Femur (tissue), 1 donor: ENCODE results near the gene SPTBN1.

Experiments used
- DNase-seq: peaks from one replicate; pipeline ENCODE4 v3.0.0-alpha.2; 2017

SPTBN1 gene

DNA sequence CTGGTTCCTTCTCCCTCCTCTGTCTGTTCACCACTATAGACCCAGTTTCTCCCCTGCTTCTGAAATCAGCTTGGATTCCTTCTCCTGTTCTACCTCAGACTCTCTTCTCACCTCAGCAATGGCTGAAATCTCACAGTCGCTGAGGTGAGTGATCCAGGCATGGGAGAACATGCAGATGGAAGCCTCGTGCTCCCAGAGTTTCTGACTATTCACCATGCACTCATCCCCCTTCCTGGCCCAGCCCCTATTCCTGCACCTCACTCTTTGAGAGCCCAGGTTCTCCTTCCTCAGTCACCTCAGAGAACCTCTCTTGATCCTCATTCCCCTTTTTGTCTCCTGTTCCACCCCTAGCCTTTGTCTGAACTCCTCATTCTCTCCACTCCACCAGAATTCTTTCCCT lies 78.5 kb downstream of the SPTBN1 start:
- DNase-seq, result no peak

DNA sequence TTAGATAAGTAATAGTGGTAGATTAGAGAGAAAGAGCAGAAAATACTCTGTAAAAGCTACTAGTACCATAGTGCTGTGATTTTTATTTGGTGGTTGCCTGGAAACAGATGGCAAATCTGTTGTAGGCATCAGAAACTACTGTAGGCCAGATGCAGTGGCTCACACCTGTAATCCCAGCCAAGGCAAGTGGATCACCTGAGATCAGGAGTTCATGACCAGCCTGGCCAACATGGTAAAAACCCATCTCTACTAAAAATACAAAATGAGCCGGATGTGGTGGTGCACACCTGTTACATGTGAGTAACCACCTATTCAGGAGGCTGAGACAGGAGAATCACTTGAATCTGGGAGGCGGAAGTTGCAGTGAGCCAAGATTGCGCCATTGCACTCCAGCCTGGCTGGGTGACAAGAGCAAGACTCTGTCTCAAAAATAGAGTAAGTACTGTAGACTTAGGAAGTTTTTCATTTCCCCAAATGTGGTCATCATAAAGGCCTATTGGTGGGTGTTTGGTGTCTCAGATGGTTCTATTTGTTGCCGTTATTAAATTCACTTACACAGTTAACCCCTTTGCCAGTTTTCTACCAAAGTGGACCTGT lies 79.6 kb downstream of the SPTBN1 start:
- DNase-seq, result no peak

DNA sequence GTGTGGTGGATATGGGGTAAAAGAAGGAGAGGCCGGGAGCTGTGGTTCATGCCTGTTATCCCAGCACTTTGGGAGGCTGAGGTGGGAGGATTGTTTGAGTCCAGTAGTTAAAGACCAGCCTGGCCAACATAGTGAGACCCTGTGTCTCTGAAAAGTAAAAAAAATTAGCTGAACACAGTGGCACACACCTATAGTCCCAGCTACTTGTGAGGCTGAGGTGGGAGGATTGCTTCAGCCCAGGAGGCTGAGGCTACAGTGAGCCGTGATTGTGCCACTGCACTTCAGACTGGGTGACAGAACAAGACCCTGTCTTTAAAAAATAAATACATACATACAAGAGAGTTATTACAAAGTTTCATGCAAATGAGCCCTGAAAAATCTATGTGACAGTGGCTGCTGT lies 80.6 kb downstream of the SPTBN1 start:
- no peak for DNase-seq

DNA sequence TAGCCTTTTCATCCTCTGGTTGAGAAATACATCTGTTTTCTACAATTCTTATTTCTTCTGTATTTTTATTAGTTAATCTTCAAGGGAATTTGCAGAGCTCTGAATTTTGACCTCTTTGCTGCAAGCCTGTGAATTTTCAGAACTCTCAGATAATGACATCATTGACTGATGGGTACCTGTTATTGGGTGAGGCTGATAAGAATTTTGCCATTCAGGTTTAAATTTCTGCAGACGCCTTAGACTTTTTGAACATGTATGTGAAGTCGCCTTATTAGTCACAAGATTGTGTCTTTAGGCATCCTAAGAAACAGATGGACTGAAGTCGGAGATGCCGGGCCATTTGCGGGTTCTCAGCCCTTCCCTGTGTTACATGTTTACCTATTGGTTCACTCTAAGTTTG lies 82.4 kb downstream of the SPTBN1 start:
- no peak for DNase-seq

DNA sequence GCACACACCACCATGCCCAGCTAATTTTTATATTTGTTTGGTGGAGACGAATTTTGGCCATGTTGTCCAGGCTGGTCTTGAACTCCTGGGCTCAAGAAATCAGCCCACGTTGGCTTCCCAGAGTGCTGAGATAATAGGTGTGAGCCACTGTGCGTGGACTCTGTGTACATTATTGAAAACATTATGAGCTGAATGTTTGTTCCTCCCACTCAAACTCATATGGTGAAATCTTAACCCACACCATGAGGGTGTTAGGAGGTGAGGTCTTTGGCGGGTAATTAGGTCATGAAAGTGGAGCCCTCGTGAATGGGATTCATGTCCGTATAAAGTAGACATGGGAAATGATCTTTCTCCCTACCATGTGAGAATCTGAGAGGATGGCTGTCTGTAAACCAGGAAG lies 83.6 kb downstream of the SPTBN1 start:
- DNase-seq, result no peak

DNA sequence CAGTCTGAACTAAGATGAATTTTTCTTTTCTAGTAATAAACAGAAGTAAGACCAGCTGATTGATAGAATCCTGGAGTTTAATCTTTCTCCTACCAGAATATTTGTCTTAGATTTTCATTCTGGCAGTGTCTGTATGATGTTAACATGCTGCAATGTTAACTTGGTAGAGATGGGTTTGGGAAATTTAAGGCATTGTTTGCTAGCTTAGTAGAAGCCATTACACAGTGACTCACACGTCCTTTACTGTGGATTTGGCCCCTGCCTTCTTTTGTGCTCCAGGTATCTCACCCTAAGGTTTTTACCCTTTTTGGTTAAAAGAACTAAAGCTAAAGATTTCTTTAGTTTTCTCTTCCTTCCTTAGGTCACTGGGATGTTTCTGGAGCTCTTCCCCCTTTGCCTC lies 84.1 kb downstream of the SPTBN1 start:
- no peak for DNase-seq

DNA sequence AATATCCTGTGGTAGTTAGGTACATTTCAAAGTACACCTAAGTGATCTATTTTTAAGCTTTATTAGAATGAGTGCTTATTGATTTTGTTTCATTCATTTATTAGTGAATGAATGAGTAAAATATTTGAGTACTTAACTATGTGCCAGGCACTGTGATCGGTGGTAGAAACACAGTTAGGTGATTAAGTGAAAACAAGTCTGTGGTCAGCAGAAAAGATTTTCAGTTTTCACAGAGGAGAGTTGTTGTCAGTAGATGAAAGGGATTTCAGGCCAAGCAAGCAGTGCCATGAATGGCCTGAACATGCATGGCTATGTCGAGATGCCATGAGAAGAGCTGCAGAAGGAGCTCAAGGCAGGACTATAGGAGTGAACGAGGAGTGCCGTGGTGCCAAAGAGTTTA lies 85.9 kb downstream of the SPTBN1 start:
- DNase-seq, result no peak

DNA sequence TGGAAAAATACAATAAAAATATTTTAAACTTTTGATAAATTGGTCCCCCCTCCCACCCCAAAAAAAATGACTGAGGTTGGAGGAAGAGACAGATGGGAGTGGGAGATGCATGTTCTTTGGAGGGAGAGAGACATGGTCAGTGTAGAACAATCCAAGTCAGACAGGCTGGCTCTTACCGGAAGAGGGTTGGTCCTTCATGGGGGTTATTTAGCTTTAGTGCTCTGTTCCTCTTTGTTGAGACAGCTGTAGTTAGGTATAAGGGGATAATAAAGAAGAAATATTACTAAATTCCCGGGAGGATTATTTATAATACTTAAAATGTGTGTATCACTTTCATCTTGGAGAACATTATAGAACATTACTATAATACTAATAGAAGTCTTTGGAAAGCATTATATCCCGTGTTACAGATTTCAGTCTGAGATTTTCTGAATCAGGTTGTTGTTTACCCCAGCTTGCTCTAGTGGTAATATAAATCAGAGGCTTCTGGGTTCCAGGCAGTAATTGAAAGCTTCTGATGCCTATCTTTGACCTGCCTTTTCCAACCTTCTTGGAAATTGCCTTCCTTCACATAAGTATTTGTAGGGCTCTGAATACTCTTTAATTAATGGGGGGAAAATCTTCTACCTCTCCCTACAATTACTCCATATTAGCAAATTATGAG lies 87.7 kb downstream of the SPTBN1 start:
- no peak for DNase-seq

DNA sequence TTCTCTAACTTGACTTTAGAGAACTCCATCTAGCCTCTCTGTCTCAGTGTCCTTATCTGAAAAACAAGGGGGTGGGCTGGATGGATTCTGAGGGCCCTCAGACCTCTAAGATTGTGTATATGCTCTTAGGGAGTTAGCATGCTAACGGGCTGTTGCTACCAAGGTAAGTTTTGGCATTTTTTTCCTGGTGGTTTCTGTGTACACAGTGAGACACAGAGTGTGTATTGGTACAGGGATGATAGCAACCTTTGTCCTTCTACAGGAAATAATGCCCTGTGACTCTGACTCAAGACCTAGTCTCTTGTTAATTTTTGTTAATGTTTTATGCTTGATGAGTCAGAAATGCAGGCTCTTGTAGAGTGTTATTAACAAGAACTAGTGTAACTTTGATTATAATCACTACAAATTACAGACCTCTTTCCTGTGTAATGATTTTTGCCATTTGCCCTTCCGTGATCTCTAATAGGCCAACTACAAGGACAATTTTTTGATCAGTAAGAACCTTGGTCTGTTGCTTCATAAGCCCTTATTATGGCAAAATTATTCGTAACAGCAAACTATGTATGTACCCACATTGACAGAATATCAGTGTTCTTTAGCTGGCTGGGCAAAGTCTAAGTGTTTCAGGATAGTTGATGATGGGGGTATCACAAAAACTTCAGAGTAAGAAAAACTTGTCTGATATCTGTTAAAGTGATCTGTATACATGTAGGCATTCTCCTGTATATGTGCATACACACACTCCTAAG lies 89.7 kb downstream of the SPTBN1 start:
- DNase-seq, result no peak

DNA sequence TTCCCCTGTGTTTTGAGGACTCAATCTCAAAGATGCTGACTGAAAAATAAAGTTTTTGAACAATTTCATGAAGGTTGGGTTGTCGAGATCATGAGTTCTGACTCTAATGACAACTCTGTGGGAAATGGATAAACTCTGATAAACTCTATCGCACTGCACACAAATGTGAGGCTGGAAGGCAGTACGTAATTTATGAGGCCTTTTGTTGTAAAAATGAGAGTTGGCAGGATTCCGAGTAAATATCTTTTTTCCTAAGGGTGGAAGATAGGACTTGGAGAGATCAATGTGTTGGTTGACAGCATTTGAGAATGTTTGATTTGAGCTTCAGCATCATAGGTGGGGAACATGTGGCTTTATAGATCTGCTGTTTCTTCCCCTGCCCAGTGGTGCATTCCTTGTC lies 90.4 kb downstream of the SPTBN1 start:
- DNase-seq, result no peak

DNA sequence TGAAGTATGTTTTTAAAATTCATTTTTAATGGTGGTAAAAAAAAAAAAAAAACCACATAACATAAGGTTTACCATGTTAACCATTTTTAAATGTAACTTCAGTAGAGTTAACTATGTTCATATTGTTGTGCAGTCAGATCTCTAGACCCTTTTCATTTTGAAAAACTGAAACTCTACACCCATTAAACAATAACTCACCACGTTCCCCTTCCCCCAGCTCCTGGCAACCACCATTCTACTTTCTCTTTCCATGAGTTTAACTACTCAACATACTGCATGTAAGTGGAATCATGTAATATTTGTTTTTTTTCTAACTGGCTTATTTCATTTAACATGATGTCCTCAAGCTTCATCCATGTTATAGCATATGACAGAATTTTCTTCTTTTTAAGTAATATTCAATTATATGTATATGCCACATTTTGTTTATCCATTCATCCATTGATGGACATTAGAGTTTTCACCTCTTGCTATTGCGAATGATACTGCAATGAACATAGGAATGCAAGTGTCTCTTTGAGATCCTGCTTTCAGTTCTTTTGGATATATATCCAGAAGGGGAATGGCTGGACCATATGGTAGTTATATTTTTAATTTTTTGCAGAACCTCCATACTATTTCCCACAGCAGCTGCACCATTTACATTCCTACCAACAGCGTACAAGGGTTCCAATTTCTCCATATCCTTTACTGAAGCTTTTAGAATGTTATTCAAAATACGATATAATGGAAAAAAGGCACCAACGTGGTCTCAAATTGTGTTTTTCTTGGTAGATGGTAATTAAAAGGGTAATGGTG lies 91.0 kb downstream of the SPTBN1 start:
- DNase-seq, result no peak

DNA sequence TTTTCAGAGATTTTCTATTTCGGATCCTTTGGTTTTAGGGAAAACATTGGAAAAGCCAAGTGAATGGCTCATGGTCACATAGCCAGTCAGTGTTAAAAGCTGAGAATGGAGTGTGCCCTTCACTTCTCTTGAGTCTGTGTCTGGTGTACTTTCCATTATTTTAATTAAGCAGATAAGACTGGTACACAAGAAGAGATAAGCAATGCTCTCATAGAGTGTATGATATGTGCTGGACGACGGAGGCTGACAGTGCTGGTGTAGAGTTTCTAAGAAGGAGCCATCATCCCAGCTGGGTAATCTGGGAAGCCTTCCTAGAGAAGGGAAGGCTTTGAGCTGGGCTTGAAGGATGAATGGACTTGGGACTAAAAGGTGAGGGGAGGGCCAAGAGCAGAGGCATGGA lies 93.3 kb downstream of the SPTBN1 start:
- no peak for DNase-seq

DNA sequence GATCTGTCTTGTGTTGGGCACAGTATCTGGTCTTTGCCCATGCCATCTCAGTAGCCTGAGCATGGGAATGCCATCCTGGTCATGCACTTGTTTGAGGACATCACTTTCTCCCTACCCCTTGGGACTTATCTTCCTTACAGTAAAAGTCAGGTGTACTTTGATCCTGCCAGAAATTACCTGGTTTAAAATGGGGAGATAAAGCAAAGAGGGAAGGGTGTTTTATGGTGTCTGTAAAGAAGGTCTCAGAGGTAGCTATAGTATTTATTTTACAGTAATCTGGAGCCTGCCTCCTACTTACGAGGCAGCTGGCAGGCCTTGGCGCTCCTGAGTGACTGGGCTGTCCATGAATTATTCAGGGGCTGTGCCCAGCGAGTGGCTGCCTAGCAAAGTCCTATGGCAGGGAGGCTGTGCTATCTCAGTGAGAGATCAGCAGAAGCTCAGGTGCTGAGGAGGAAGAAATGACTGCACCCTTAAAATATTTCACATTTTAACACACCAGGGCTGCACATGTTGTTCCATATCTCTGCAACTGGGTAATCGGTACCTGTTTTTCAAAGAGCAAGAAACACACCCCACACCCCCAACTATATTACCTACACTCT lies 93.9 kb downstream of the SPTBN1 start:
- DNase-seq, result no peak

DNA sequence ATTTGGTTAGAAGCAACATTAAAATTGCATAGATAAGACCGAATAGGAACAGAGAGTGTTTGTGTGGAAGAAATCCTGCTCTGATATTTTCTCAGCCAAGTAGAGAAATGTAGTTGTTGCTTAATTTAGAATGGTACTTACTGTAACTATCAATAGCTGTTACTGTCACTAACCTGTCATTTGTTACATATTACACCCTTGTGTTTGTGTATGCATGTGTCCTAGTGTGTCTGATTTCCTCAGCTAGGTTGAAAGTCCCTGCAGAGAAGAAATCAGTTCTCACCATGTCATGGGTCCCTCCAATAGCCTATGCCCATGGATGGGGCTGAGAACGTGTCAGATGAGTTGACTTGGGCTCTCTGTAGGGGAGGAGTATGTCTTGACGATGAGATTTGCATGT lies 94.4 kb downstream of the SPTBN1 start:
- no peak for DNase-seq

DNA sequence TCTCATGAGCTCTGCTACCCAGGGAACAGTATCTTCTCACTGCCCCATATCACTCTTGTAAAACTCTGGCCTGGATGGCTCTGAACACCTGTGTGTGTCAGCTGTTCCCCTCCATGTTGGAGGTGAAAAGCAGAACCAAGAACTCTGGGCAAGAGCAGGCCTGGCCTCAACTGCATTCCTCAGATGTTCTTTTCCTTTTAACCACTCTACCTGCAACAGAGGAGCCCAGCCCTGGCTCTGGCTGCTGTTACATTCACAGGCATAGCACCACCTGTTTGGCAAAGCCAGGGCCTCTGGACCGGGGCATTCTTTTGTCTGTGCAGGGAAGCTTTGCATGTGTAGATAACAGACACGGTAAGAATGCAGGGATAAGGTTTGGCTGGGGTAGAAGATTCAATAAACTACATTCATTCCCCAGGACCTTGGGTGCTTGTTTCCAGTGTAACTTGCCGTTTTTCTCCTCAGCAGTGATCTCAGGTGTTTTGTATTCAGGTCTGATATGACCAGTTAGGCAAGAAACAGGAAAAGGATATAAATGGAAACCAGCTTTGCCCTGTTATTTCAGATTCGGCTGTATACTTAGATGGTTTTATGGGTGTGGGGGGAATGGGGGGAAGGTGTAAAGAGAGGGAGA lies 95.1 kb downstream of the SPTBN1 start:
- no peak for DNase-seq

DNA sequence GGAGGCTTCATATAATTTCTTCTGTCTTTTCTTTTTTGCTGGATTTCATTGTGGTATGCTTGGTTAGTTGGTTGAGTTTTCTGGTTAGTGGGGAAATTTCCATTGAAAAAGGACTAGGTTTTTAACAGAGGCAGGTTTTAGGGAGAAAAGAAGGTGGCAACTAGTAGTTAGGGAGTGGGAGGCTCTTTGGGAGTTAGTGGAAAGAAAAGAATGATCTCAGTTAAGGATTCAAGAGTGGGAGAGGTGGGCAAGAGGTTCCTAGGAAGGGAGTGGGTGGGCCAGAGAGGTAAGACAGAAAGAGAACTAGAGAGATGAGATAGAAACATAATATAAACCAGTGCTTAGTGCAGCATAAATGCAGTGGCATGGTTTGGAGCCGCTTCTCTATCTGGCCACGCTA lies 96.9 kb downstream of the SPTBN1 start:
- no peak for DNase-seq

DNA sequence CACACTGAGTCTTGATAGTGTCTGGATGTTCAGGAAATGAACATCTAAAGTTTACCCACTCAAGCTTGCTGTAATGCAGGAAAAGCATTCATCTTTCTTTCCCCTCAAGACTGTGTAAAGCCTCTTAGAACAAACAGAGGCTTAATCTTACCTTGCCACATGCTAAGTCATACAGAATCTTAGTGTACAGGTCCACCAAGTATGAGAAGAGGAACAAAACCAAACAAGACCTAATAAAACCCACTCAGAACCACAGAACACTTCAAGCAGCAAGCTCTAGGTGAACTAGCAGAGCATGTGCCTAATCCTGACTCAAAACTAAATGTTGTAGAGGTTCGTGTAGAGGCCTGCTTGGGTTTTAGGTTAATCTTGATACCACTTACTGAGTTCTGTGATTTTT lies 97.6 kb downstream of the SPTBN1 start:
- no peak for DNase-seq

DNA sequence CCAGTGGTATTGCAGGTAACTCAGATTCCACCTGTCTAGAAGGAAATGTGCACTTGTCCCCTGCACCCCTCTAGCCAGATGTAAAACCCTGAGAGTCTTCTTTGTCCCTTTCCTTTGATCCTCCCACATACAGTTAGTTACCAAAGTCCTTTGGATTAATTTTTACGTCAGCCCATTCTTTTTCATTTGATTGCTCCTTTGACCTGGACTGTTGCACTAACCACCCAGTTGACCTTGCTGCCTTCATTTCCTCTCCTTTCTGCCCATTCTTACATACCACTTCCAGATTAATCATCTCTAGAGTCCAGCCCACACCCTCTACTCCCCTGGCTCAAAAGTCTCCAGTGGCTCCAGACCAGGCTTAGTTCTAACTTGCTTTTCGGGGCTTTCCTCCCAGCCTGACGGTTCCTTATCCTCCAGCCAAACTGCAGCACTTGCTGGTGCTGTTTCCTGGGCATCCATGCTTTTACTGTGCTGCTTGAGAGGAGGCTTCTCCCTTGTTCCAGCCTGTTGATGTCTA lies 99.3 kb downstream of the SPTBN1 start:
- DNase-seq, result no peak

DNA sequence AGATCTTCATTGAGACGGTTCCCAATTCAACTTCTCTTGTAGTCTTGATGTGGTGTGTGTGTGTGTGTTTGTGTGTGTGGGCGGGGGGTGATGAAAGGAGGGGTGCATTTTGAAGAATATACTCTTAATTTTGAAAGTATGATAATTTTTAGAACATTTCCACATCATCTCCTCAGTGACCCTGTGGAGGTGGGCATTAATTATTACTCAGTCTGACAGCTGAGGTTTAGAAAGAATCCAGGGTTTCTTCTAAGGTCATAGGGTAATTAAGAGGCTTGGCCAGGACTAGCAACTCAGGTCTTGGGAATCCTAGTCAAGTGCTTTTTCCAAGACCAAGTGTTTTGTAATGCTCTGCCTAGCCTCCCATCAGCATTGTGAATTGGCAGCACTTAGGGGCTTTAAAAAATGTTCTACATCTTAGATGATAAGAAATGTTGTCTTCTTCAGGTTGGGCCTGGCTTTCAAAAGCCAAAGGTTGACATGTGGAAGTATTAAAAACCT lies 100.5 kb downstream of the SPTBN1 start:
- no peak for DNase-seq

DNA sequence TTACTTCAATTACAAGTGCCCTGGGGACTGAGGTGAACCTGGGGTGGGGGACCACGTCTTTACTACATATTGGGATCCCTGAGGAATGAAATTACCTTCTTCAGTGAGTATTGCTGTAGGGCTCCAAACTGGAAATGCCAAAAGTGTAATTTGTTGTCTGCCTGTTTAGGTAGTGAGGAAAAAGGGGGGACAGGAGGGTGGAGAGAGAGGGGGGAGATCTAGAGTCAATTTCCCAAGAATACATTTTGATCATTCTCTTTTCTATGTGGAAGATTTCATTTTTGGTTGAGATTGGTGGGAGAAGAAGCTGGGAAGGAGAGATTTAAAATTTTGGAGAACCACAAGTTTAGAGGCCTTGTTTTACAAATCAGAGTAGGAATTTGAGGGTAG lies 101.1 kb downstream of the SPTBN1 start:
- DNase-seq, result no peak

DNA sequence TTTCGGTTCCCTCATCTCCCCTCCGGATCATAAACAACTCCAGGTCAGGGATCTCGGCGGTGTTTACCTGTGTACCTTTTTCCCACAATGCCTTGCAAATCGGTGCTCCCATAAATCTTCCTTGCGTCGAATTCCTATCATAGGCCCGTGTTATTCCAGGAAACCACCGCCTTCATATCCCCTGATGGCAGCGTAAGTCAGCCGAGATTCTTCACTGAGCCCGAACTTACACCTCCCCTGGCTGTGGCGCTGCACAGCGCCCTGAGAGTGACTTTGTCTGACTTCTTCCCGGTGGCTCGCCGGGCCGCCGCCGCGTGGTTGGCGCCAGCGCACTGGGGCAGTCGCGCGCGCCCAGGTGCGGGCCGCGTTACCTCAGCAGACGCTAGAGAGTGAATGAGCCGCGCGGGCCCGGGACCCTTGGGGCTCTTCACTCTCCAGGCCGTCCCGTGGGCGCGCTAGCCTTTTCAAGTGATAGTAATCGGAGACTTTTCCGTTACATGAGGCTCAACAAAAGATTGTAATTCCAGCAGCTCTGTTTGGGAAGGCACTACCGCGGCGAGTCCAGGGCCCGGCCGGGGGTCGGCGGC lies 101.6 kb downstream of the SPTBN1 start:
- DNase-seq, result peak; percentile 50
